Glutamatergic neuron (in vitro differentiated cells): ENCODE results near the gene BRD1. TPM values are rescaled to one million over a fixed set of nuclear protein-coding genes. Genes with fewer than 3 reads are reported as not detected.

ENCODE experiments used
- DNase-seq: peaks from one replicate; pipeline ENCODE4 v3.0.0; 2022
- H3K27ac Mint-ChIP-seq: one replicate; pipeline ENCODE4 v1.8.0; 2020; ENCODE audit warnings: mild to moderate bottlenecking, mixed read lengths, inconsistent platforms; ENCODE audit not compliant: unreplicated experiment
- H3K27me3 Mint-ChIP-seq: one replicate; pipeline ENCODE4 v1.8.0; 2020; ENCODE audit warnings: mild to moderate bottlenecking, moderate library complexity, mixed read lengths, inconsistent platforms; ENCODE audit not compliant: unreplicated experiment
- H3K36me3 Mint-ChIP-seq: one replicate; pipeline ENCODE4 v1.8.0; 2020; ENCODE audit warnings: mild to moderate bottlenecking, mixed read lengths, inconsistent platforms; ENCODE audit not compliant: unreplicated experiment
- H3K4me1 Mint-ChIP-seq: one replicate; pipeline ENCODE4 v1.8.0; 2020; ENCODE audit warnings: mild to moderate bottlenecking, low read depth, mixed read lengths, inconsistent platforms; ENCODE audit not compliant: unreplicated experiment
- H3K4me3 Mint-ChIP-seq: one replicate; pipeline ENCODE4 v1.8.0; 2020; ENCODE audit warnings: mild to moderate bottlenecking, mixed read lengths, inconsistent platforms; ENCODE audit not compliant: unreplicated experiment
- H3K9me3 Mint-ChIP-seq: one replicate; pipeline ENCODE4 v1.8.0; 2020; ENCODE audit warnings: mild to moderate bottlenecking, moderate library complexity, mixed read lengths, inconsistent platforms; ENCODE audit not compliant: unreplicated experiment
- CTCF ChIP-seq: fragments of 200-600 bp; sonication (generic); IDR thresholded peaks from one replicate; pipeline ENCODE4 v1.5.0; 2021; ENCODE audit not compliant: partially characterized antibody, unreplicated experiment
- total RNA-seq: library from RNA; stranded (reverse); fragmentation: NEBNext Ultra II Directional; extraction: Animal tissue kit (Norgen Biotek cat#: 25700); gene quantifications from one replicate; pipeline ENCODE4 v1.2.1, GENCODE V29; 2021; ENCODE audit not compliant: unreplicated experiment

Gene BRD1
- total RNA-seq, 1 donor from 2014 or later, result 73.7 TPM

- no peak for DNase-seq
- Mint-ChIP-seq H3K4me3 (no peak overlapping the region), H3K27me3 (no peaks in the 10 kb centered on the region), H3K9me3 (peaks cover 25% of the 10 kb centered on the region), H3K4me1 (peaks cover 5% of the 10 kb centered on the region), H3K36me3 (peaks cover 52% of the 10 kb centered on the region), H3K27ac (no peak overlapping the region)
- no peak for TF ChIP-seq CTCF
Observed at GRCh38 chr22:49866134-49866533, 38.5 kb upstream of the BRD1 start.

GRCh38 chr22:49865156-49865555 lies 37.5 kb upstream of the BRD1 start:
- Mint-ChIP-seq H3K27me3 (no peaks in the 10 kb centered on the region), H3K27ac (no peak overlapping the region), H3K4me3 (no peak overlapping the region), H3K36me3 (peaks cover 46% of the 10 kb centered on the region), H3K4me1 (peaks cover 5% of the 10 kb centered on the region), H3K9me3 (peaks cover 20% of the 10 kb centered on the region)
- DNase-seq, result no peak
- TF ChIP-seq CTCF, result no peak

GRCh38 chr22:49863931-49864330 lies 36.3 kb upstream of the BRD1 start:
- no peak overlapping the region for H3K27ac Mint-ChIP-seq
- peaks cover 7% of the 10 kb centered on the region for H3K4me1 Mint-ChIP-seq
- H3K27me3 Mint-ChIP-seq, result no peaks in the 10 kb centered on the region
- H3K4me3 Mint-ChIP-seq, result no peak overlapping the region
- peaks cover 18% of the 10 kb centered on the region for H3K9me3 Mint-ChIP-seq
- no peak for TF ChIP-seq CTCF
- no peak for DNase-seq
- peaks cover 33% of the 10 kb centered on the region for H3K36me3 Mint-ChIP-seq

GRCh38 chr22:49862496-49862776 lies 34.8 kb upstream of the BRD1 start:
- H3K27me3 Mint-ChIP-seq, result no peaks in the 10 kb centered on the region
- TF ChIP-seq CTCF, result no peak
- no peak for DNase-seq
- H3K4me3 Mint-ChIP-seq, result no peak overlapping the region
- H3K4me1 Mint-ChIP-seq, result peaks cover 14% of the 10 kb centered on the region
- H3K9me3 Mint-ChIP-seq, result peaks cover 15% of the 10 kb centered on the region
- no peak overlapping the region for H3K27ac Mint-ChIP-seq
- peaks cover 29% of the 10 kb centered on the region for H3K36me3 Mint-ChIP-seq

- Mint-ChIP-seq H3K4me3 (no peak overlapping the region), H3K9me3 (peaks cover 15% of the 10 kb centered on the region), H3K4me1 (peaks cover 14% of the 10 kb centered on the region), H3K27ac (no peak overlapping the region), H3K36me3 (peaks cover 24% of the 10 kb centered on the region), H3K27me3 (no peaks in the 10 kb centered on the region)
- no peak for TF ChIP-seq CTCF
- no peak for DNase-seq
Observed at GRCh38 chr22:49861642-49862495, 34.2 kb upstream of the BRD1 start.
